Stimulated activated naive B cell treated with anti-CD40 and anti-IgM and Interleukin-4, amounts not matched to agents 10 μg/mL and 1 μg/mL and 100 μg/mL, for 72 hours (primary cell): Measurements from ENCODE around the gene ZFP69.

Source experiments
- ATAC-seq, 2 donors: fragments of 150-1000 bp; cut with Tn5 transposase; replicated peaks; 2 replicates each; pipeline ENCODE4 v1.10.0; 2021; ENCODE audit warnings: moderate library complexity in 1 of 2
- DNase-seq: peaks from one replicate; pipeline ENCODE4 v3.0.0; 2021
- H3K27ac Mint-ChIP-seq: one replicate; pipeline ENCODE4 v1.8.0; 2022; ENCODE audit warnings: mild to moderate bottlenecking, mixed read lengths
- H3K27me3 Mint-ChIP-seq, 2 donors: one replicate each; pipeline ENCODE4 v1.8.0; 2022; ENCODE audit warnings: mixed read lengths in 2 of 2
- H3K36me3 Mint-ChIP-seq, 2 donors: one replicate each; pipeline ENCODE4 v1.8.0; 2022; ENCODE audit warnings: mixed read lengths in 2 of 2, mild to moderate bottlenecking in 1 of 2
- H3K4me1 Mint-ChIP-seq, 2 donors: one replicate each; pipeline ENCODE4 v1.8.0; 2022; ENCODE audit warnings: mixed read lengths in 2 of 2, mild to moderate bottlenecking in 1 of 2
- H3K4me3 Mint-ChIP-seq, 2 donors: one replicate each; pipeline ENCODE4 v1.8.0; 2022; ENCODE audit warnings: mild to moderate bottlenecking in 2 of 2, mixed read lengths in 2 of 2, moderate library complexity in 1 of 2
- H3K9me3 Mint-ChIP-seq, 2 donors: one replicate each; pipeline ENCODE4 v1.8.0; 2022; ENCODE audit warnings: mixed read lengths in 2 of 2, mild to moderate bottlenecking in 1 of 2

ZFP69 gene

DNA sequence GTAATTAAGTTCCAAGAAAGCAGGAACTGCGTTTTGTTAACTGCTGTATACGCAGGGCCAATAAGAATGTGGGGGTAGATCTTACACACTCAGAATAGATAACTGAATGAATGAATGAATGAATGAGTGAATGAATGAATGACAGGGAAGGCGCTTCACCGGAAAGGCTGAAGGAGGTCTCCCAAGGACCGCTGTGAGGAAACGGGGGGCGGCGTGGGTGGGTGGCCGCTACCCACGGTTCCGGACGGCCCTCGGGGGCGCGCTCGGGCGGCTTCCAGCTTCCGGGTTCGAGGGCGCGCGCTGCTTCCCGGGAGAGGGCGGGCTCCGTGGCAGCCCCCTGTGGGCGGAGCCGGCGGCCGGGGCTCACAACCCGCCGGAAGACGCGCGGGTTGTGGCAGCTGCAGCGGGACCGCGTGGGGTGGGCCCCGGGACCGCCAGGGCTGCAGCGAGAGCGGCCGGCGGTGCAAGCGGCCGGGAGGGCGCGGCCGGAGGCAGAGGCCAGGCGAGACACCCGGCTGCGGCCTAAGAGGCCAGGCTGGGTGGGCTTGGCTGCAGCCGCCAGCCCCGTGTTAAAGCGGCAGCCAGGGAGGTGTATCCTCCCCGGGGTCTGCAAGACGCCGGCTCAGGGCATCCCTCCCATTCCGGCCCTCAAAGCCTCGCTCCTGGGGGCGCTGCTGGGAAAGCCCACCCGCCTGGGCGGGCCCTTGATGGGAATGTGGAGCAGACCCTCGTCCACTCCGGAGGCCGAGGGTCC is at the start of gene ZFP69:
TSS of gene ZFP69 (plus strand) at position 367 of the 754 bp plus-strand sequence. CDS start 2,072 bp downstream, outside the sequence.
- Mint-ChIP-seq H3K27ac (peak within 1 kb of the TSS; percentile 80), H3K4me3 (peak within 1 kb of the TSS; percentile 82 to 85), H3K27me3 (no peaks in the 10 kb centered on the region), H3K9me3 (peaks cover 13 to 18% of the 10 kb centered on the region in 2 donors), H3K36me3 (peaks cover 27 to 40% of the 10 kb centered on the region in 2 donors), H3K4me1 (peaks cover 12 to 19% of the 10 kb centered on the region in 2 donors)
- DNase-seq (peak; percentile 78), ATAC-seq (peak; percentile 92 to 94)

DNA sequence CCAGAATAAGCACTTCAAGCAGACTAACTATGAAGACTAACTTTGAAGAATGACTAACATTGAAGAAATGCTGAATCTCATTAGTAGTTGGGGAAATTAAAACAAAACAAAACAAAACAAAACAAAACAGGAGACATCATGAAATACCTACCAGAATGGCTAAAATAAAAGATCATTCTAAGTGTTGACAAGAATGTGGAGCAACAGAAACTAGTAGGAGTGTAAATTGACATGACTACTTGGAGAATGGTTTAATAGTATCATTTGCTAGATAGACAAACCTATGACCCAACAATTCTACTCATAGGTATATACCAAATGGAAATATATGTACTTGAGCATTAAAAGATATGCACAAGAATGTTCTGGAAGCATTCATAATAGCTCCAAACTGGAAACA is 45.7 kb upstream of the ZFP69 start:
- peaks cover 27 to 52% of the 10 kb centered on the region in 2 donors for H3K36me3 Mint-ChIP-seq
- no peaks in the 10 kb centered on the region for H3K9me3 Mint-ChIP-seq
- ATAC-seq (no peak), DNase-seq (no peak)
- H3K27ac Mint-ChIP-seq: no peak overlapping the region
- no peaks in the 10 kb centered on the region for H3K27me3 Mint-ChIP-seq
- H3K4me3 Mint-ChIP-seq: no peak overlapping the region
- H3K4me1 Mint-ChIP-seq: peaks cover 0 to 2% of the 10 kb centered on the region in 2 donors

DNA sequence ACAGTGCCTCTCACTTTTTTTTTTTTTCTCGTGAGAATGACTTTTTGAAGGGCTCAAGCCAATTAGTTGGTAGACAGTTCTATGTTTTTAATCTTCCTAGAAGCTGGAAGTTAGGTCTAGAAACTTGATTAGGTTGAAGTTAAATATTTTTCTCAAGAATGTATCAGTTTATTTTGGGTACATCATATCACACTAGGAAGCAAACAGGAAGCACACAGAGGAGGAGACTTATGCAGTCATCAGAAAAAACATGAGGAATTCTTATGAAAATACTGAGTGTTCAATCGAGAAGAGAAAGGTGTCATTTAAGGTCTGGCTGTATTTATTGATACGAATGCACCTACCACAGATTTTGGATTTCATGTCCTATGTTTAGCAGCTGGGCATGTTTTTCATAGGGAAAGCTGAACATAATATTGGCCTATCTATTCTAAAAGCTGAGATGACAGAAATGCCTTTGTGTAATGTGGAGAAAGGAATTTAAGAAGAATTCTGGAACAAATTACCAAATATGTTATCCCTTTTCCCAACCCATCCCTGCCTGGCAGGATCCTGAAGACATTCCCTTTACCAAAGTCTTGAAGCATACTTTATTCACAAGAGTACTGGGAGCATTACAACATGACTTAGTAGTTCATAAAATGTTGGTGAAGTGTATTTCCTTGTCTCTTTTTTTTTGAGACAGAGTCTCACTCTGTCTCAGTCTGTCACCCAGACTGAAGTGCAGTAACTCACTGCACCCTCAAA is 44.3 kb upstream of the ZFP69 start:
- no peaks in the 10 kb centered on the region for H3K4me1 Mint-ChIP-seq
- H3K27ac Mint-ChIP-seq: no peak overlapping the region
- H3K36me3 Mint-ChIP-seq: peaks cover 18 to 51% of the 10 kb centered on the region in 2 donors
- no peak for ATAC-seq
- no peak for DNase-seq
- no peak overlapping the region for H3K4me3 Mint-ChIP-seq
- H3K27me3 Mint-ChIP-seq: no peaks in the 10 kb centered on the region
- no peaks in the 10 kb centered on the region for H3K9me3 Mint-ChIP-seq

DNA sequence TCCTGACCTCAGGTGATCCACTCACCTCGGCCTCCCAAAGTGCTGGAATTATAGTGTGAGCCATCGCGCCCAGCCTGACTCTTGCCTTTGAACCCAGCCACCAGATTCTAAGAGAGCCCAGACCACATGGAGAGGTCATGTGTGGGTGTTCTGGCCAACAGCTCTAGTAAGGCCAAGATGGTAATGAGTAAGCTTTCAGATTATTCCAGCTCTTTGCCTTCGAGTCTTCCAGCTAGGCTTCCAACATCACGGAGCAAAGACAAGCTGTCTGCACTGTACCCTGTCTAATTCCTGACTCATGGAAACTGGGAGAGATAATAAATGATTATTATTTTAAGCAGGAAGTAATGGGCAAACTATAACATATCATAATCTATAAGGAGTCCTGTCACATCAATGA is 41.6 kb upstream of the ZFP69 start:
- ATAC-seq (no peak), DNase-seq (no peak)
- H3K4me3 Mint-ChIP-seq: no peak overlapping the region
- no peak overlapping the region for H3K27ac Mint-ChIP-seq
- no peaks in the 10 kb centered on the region for H3K9me3 Mint-ChIP-seq
- H3K4me1 Mint-ChIP-seq: peaks cover 3 to 7% of the 10 kb centered on the region in 2 donors
- H3K27me3 Mint-ChIP-seq: no peaks in the 10 kb centered on the region
- peaks cover 18 to 50% of the 10 kb centered on the region in 2 donors for H3K36me3 Mint-ChIP-seq

DNA sequence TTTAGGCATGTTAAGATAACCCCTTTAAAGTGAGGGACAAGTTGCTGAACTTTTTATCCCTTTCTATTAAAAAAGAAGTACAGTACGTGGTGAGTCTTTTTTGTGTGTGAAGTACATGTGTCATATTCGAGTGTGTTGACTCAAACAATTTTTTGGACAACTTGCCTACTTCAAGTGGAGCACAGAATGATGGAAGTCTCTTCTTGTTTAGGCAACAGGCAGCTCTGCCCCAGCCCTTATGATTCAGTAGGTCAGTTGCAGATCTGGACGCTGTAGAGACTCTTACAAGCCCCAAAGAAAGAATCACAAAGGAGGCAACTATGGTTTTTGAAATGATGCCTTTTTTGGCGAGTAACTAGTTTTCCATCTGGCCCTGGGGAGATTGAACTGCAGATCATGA is 41.2 kb upstream of the ZFP69 start:
- H3K4me1 Mint-ChIP-seq: peaks cover 3 to 7% of the 10 kb centered on the region in 2 donors
- no peaks in the 10 kb centered on the region for H3K27me3 Mint-ChIP-seq
- ATAC-seq: no peak
- no peak overlapping the region for H3K4me3 Mint-ChIP-seq
- no peak overlapping the region for H3K27ac Mint-ChIP-seq
- peaks cover 20 to 52% of the 10 kb centered on the region in 2 donors for H3K36me3 Mint-ChIP-seq
- no peaks in the 10 kb centered on the region for H3K9me3 Mint-ChIP-seq
- DNase-seq: no peak

DNA sequence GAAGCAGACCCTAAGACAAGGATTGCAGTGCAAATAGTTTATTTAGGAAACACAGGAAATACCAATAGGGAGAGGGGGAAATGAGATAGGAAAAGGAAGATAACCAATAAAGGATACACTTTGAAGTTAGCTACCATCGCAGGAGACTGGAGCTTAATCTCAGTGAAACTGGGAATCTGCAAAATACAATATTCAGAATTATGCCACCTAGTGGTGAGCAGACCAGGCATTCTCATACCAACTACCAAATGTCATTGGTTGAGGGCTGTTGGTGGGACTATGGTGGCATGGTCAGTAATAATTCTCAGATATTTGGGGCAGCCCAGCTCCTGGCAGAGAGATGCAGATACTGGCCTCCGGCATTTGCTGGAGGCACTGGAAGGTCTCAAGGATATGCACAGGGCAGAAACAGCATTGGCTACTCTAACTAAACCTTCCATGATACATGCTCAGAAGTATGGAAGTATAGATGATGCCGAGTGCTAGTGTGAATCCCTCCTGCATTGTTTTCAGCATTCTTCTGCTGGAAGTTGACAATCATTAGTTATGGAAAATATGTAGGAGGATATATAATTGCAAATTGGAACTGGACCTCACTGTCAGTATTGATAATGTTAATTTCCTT is 38.6 kb upstream of the ZFP69 start:
- Mint-ChIP-seq H3K9me3 (no peaks in the 10 kb centered on the region), H3K4me1 (peaks cover 3 to 7% of the 10 kb centered on the region in 2 donors), H3K36me3 (peaks cover 13 to 38% of the 10 kb centered on the region in 2 donors), H3K4me3 (no peak overlapping the region), H3K27me3 (no peaks in the 10 kb centered on the region), H3K27ac (no peak overlapping the region)
- no peak for DNase-seq
- peak; percentile 61 to 77 for ATAC-seq

DNA sequence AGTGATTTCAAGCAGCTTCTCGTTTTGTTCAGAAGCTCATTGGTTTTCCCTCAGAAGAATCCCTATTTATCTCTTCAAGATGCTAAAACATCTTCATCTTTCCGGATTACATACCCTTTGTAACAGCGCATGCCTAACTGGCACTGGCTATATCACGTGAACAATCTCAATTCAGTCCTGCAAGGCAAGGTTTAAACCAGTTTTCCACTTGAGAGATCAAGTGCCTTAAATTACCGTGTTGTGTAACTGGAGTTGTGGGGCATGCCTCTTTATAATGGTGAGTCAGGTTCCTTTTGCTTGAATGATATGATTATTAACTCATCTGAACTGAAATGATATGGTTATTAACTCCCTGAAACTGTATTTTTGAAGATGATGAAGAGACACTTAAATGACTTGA is 37.8 kb upstream of the ZFP69 start:
- no peak overlapping the region for H3K27ac Mint-ChIP-seq
- no peaks in the 10 kb centered on the region for H3K27me3 Mint-ChIP-seq
- H3K36me3 Mint-ChIP-seq: peaks cover 16 to 40% of the 10 kb centered on the region in 2 donors
- DNase-seq: no peak
- H3K4me3 Mint-ChIP-seq: no peak overlapping the region
- no peak for ATAC-seq
- H3K9me3 Mint-ChIP-seq: no peaks in the 10 kb centered on the region
- H3K4me1 Mint-ChIP-seq: peaks cover 3 to 7% of the 10 kb centered on the region in 2 donors

DNA sequence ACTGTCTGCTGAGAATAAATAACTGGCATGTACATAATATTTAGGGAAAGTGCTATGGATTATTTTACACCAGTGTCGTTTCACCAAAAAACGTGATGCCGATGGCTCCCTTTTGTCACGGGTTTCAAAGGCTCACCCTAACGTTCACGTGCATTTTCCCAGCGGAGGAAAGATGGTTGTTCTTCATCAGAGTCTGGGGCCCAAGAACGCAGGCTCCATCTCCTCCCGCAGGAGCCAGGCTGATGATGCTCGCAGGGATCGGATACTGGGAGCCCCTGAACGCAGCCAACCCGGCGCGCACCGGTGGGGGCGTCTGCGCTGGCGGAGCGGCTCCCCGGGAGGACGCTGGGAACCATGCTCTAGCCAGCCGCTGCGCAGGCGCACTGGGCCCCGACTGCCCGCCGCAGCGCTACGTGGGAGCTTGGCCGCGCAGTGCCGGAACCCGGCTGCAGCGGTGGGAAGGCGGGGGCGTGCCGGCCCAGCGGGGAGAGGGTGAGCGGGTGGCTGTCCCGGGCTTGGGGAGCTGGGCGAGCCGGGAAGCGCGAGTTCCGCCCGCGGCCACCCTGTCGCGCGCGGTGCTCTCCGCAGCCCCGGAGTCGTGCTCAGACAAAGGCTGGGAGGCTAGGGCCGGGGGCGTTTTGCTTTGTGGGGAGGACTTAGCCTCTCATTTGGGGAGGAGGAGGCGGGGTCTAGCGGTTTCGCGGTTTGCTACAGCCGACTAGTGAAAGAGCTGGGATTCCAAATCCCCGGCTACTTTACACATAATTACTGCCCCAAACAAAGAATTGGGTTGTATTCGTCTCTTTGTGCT is 27.2 kb upstream of the ZFP69 start, which contains the start of gene ZFP69B:
TSS of gene ZFP69B (plus strand) at position 793 of the 811 bp plus-strand sequence. CDS start 486 bp downstream, outside the sequence.
- peaks cover 18 to 27% of the 10 kb centered on the region in 2 donors for H3K4me1 Mint-ChIP-seq
- DNase-seq (peak; percentile 89), ATAC-seq (peak; percentile 77 to 83)
- peaks cover 45 to 68% of the 10 kb centered on the region in 2 donors for H3K36me3 Mint-ChIP-seq
- H3K9me3 Mint-ChIP-seq: peaks cover 20 to 24% of the 10 kb centered on the region in 2 donors
- peak within 1 kb of the TSS; percentile 97 for H3K27ac Mint-ChIP-seq
- H3K27me3 Mint-ChIP-seq: no peaks in the 10 kb centered on the region
- H3K4me3 Mint-ChIP-seq: peak within 1 kb of the TSS; percentile 88 to 94

DNA sequence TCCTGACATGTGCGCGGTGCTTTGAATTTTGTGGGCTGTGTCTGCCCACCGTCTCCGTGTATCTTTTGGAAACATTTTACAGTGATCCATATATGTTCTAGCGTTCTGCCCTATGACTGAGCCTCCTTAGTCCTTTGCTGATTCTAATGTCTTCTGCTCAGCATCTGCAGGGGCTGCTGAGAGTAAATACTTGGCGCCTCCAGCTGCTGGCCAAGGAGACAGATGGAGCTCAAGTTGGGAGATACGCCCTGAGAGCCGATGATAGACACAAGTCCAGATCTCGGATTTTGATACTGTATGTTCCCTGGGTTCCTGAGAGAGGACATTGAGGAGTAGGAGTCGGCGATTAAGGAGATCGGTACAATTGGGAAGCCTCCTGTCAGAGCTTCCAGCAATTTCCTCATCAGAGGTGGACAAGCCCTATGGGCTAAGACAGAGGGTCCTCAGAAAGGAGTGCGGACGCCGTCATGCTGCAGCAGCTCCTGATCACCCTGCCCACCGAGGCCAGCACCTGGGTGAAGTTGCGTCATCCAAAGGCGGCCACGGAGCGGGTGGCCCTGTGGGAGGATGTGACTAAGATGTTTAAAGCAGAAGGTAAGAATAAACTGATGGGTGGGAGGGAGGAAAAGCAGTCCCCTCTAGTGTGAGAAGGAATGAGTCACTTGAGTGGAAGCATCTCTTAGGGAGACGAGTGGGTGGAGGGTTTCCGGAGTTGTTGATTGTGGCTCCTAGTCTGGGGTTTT is 26.4 kb upstream of the ZFP69 start:
- peaks cover 45 to 68% of the 10 kb centered on the region in 2 donors for H3K36me3 Mint-ChIP-seq
- peaks cover 21 to 30% of the 10 kb centered on the region in 2 donors for H3K4me1 Mint-ChIP-seq
- DNase-seq (peak; percentile 74), ATAC-seq (peak; percentile 69 to 73)
- H3K27ac Mint-ChIP-seq: peak overlapping the region; percentile 97
- H3K27me3 Mint-ChIP-seq: no peaks in the 10 kb centered on the region
- peaks cover 18 to 19% of the 10 kb centered on the region in 2 donors for H3K9me3 Mint-ChIP-seq
- peak overlapping the region; percentile 88 to 94 for H3K4me3 Mint-ChIP-seq

DNA sequence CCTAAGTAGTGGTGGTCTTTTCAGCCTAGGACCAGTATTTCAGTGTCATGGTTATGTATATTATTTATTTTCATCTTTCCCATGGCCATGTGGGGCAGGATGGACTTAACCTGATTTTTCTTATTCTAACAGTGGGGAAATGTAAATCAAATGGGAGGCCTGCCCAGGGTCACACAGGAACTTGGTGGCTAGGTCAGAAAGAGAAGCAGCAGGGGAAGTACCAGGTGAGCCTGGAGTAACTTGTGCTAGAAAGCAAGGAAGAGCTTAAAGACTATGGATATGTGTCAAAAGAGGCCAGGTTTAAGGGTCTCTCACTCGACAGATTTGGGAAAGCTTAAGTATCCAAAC is 25.9 kb upstream of the ZFP69 start:
- Mint-ChIP-seq H3K36me3 (peaks cover 45 to 69% of the 10 kb centered on the region in 2 donors), H3K27ac (peak overlapping the region; percentile 97), H3K4me1 (peaks cover 21 to 30% of the 10 kb centered on the region in 2 donors), H3K9me3 (peaks cover 16 to 17% of the 10 kb centered on the region in 2 donors), H3K27me3 (no peaks in the 10 kb centered on the region), H3K4me3 (peak overlapping the region; percentile 88 to 94)
- peak; percentile 7 to 20 for ATAC-seq
- no peak for DNase-seq

DNA sequence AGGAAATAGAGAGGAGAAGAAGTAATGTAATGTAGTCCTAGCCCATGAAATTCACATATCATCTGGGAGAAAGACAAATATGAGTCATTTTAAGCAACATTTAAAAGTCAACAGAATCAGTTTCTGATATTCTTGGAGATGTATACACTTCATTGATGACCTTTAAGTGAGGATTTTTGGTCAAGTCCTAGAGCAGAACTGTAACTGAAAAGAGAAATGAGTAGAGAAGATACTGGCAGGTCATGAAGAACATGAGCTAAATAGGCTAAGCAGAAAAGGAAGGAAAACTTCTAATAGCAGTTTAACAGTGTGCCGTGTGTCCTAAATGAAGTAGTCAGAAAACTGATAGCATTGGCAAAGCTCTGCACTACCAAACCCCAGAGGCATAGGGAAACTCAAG is 22.2 kb upstream of the ZFP69 start:
- DNase-seq: no peak
- Mint-ChIP-seq H3K27me3 (no peaks in the 10 kb centered on the region), H3K36me3 (peaks cover 77 to 93% of the 10 kb centered on the region in 2 donors), H3K9me3 (peaks cover 41 to 43% of the 10 kb centered on the region in 2 donors), H3K27ac (peak overlapping the region; percentile 59), H3K4me3 (peak overlapping the region in 1 of 2 donors; percentile 9), H3K4me1 (peaks cover 21 to 26% of the 10 kb centered on the region in 2 donors)
- peak; percentile 33 to 52 for ATAC-seq

DNA sequence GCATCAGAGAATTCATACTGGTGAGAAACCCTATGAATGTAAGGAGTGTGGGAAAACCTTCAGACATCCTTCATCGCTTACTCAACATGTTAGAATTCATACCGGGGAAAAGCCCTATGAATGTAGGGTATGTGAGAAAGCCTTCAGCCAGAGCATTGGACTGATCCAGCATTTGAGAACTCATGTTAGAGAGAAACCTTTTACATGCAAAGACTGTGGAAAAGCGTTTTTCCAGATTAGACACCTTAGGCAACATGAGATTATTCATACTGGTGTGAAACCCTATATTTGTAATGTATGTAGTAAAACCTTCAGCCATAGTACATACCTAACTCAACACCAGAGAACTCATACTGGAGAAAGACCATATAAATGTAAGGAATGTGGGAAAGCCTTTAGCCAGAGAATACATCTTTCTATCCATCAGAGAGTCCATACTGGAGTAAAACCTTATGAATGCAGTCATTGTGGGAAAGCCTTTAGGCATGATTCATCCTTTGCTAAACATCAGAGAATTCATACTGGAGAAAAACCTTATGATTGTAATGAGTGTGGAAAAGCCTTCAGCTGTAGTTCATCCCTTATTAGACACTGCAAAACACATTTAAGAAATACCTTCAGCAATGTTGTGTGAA is 14.0 kb upstream of the ZFP69 start:
- Mint-ChIP-seq H3K36me3 (peaks cover 74 to 93% of the 10 kb centered on the region in 2 donors), H3K9me3 (peaks cover 44 to 60% of the 10 kb centered on the region in 2 donors), H3K4me1 (no peaks in the 10 kb centered on the region), H3K4me3 (no peak overlapping the region), H3K27ac (peak overlapping the region; percentile 71), H3K27me3 (no peaks in the 10 kb centered on the region)
- DNase-seq (no peak), ATAC-seq (no peak)

DNA sequence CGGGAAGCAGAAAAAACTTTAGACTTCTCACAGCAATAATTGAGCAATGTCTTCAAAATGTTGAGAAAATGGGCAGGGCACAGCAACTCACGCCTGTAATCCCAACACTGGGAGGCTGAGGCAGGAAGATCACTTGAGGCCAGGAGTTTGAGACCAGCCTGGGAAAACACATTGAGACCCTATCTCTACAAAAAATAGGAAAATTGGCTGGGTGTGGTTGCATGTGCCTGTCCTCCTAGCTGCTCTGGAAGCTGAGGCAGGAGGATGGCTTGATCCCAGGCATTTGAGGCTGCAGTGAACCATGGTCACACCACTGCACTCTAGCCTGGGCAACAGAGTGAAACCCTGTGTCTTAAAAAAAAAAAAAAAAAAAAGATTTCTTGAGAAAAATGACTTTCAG is 7.8 kb upstream of the ZFP69 start:
- Mint-ChIP-seq H3K36me3 (peaks cover 56 to 71% of the 10 kb centered on the region in 2 donors), H3K9me3 (peaks cover 41 to 51% of the 10 kb centered on the region in 2 donors), H3K27ac (no peak overlapping the region), H3K27me3 (no peaks in the 10 kb centered on the region), H3K4me3 (no peak overlapping the region), H3K4me1 (no peaks in the 10 kb centered on the region)
- ATAC-seq: no peak
- no peak for DNase-seq
